ENCODE data around the gene SLC2A6.

The SLC2A6 gene

GRCh38 chr9:133495327-133496293 is 16.7 kb upstream of the SLC2A6 start:
- no peak for DNase-seq

GRCh38 chr9:133494636-133495326 is 15.9 kb upstream of the SLC2A6 start:
- DNase-seq, result no peak

GRCh38 chr9:133493845-133494540 is 15.1 kb upstream of the SLC2A6 start:
- no peak for DNase-seq

GRCh38 chr9:133493428-133493827 is 14.5 kb upstream of the SLC2A6 start:
- no peak for DNase-seq

- no peak for DNase-seq
Observed at GRCh38 chr9:133492061-133493021, 13.4 kb upstream of the SLC2A6 start.

- no peak for DNase-seq
Observed at GRCh38 chr9:133491656-133491925, 12.7 kb upstream of the SLC2A6 start.

- no peak for DNase-seq
Observed at GRCh38 chr9:133490865-133491655, 12.2 kb upstream of the SLC2A6 start.

GRCh38 chr9:133490201-133490681 is 11.3 kb upstream of the SLC2A6 start:
- no peak for DNase-seq

- no peak for DNase-seq
Observed at GRCh38 chr9:133489253-133490190, 10.6 kb upstream of the SLC2A6 start.

- no peak for DNase-seq
Observed at GRCh38 chr9:133488686-133489252, 9.9 kb upstream of the SLC2A6 start.

- no peak for DNase-seq
Observed at GRCh38 chr9:133487331-133487725, 8.4 kb upstream of the SLC2A6 start.

GRCh38 chr9:133485531-133486260 is 6.8 kb upstream of the SLC2A6 start:
- DNase-seq, result no peak

- no peak for DNase-seq
Observed at GRCh38 chr9:133484671-133485437, 6.0 kb upstream of the SLC2A6 start.

GRCh38 chr9:133483611-133484010 is 4.7 kb upstream of the SLC2A6 start:
- DNase-seq, result no peak

GRCh38 chr9:133477992-133478850 is 678 bp downstream of the SLC2A6 start:
- DNase-seq, result no peak

- no peak for DNase-seq
Observed at GRCh38 chr9:133477461-133477860, 1.4 kb downstream of the SLC2A6 start.

GRCh38 chr9:133476941-133477340 is 2.0 kb downstream of the SLC2A6 start:
- no peak for DNase-seq
